NB4 (cell line): Measurements from ENCODE around the gene TTC4.

Experiments
- TF ChIP-seq, protein P1 (sequence below): IDR thresholded peaks from one replicate; pipeline ENCODE4 v1.5.1; 2012; ENCODE audit warnings: low read depth, low read length
- TF ChIP-seq, protein P2 (sequence below): IDR thresholded peaks from 2 replicates; pipeline ENCODE4 v1.6.1; 2011; ENCODE audit warnings: low read depth, low read length

DNA sequence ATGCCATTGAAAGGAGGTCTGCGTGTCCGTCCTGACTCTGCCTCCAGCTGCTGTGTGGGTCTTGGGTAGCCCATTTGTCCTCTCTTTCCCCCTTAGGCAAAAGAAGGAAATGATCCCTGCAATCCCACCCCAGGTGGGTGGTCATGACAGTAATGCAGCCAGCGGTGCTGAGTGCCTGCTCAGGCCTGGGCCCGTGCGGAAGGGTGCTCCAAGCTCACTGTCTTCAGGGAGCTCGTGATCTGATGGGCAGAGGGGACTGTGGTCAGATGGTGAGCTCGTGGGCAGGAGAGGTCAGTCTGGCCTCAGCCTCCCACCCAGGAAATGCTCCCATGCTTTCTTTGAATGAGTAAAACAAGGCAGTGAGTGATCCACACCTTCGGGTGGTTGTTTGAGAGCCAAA lies 35.3 kb upstream of the TTC4 start:
- TF ChIP-seq, protein P1, sequence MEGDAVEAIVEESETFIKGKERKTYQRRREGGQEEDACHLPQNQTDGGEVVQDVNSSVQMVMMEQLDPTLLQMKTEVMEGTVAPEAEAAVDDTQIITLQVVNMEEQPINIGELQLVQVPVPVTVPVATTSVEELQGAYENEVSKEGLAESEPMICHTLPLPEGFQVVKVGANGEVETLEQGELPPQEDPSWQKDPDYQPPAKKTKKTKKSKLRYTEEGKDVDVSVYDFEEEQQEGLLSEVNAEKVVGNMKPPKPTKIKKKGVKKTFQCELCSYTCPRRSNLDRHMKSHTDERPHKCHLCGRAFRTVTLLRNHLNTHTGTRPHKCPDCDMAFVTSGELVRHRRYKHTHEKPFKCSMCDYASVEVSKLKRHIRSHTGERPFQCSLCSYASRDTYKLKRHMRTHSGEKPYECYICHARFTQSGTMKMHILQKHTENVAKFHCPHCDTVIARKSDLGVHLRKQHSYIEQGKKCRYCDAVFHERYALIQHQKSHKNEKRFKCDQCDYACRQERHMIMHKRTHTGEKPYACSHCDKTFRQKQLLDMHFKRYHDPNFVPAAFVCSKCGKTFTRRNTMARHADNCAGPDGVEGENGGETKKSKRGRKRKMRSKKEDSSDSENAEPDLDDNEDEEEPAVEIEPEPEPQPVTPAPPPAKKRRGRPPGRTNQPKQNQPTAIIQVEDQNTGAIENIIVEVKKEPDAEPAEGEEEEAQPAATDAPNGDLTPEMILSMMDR = no peak
- TF ChIP-seq, protein P2, sequence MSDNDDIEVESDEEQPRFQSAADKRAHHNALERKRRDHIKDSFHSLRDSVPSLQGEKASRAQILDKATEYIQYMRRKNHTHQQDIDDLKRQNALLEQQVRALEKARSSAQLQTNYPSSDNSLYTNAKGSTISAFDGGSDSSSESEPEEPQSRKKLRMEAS = no peak
